Measurements from ENCODE around the gene CCR5AS.

- TF ChIP-seq CTCF (IDR thresholded peaks at IDR 0.05), result no peak
- no peak for TF ChIP-seq POLR2A (IDR thresholded peaks at IDR 0.05)
Observed at GRCh38 chr3:46407970-46408369, 1.1 kb upstream of the CCR5AS start.

Data from uterus (tissue), 2 donors.